Neuron (in vitro differentiated cells): Measurements from ENCODE around the gene PLCB4.

Experiments
- H2AFZ ChIP-seq: one replicate; pipeline ENCODE4 v1.6.1; 2013; ENCODE audit warnings: low read depth, mild to moderate bottlenecking, inconsistent platforms, low read length, moderate library complexity
- H3K27me3 ChIP-seq: one replicate; pipeline ENCODE4 v1.6.1; 2013; ENCODE audit warnings: low read length; ENCODE audit not compliant: insufficient read depth
- H3K36me3 ChIP-seq: one replicate; pipeline ENCODE4 v1.6.1; 2013; ENCODE audit warnings: low read length; ENCODE audit not compliant: insufficient read depth
- H3K4me1 ChIP-seq: one replicate; pipeline ENCODE4 v1.6.1; 2013; ENCODE audit warnings: low read length; ENCODE audit not compliant: insufficient read depth
- H3K4me3 ChIP-seq: 2 replicates; pipeline ENCODE4 v1.5.1; 2013; ENCODE audit warnings: mild to moderate bottlenecking, low read length, moderate library complexity
- H3K9me3 ChIP-seq: one replicate; pipeline ENCODE4 v1.6.1; 2013; ENCODE audit warnings: low read length

The PLCB4 gene

DNA sequence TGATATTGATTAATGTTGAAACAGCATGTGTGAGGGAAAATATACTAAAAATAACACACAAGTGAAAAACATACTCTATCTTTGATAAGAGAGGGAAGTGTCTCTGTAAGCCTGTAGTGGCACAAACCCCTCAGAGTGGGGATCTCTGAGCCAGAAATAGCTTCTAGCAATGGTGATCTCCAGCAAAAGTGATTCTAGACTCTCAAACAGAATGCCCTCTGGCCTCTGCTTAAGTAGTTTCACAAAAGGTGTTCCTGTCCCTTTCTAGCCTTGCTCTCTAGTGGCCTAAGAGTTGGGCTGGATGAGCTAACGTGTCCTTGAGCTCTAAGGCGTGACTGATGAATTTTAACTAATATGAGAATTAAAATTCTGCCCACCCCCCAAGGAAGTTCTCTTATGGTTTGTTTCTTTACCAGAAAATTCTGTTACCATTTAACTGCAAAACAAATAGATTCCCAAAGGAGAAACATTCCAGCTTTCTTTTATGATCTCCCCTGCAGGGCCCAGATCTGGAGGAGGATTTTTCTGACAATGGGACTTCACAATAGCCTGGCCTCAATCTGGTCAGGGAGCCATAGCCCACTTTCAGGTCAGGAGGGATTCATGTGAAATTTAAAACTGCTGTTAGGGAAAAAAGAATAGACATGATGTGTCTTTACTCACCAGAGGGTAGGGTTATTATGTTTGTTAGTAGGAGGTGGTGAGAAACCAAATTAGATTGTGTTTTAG lies 263.0 kb downstream of the PLCB4 start:
- H3K36me3 ChIP-seq: no peaks in the 10 kb centered on the region

GRCh38 chr20:9332791-9333479 lies 264.0 kb downstream of the PLCB4 start:
- no peaks in the 10 kb centered on the region for H3K36me3 ChIP-seq
- H3K27me3 ChIP-seq: no peaks in the 10 kb centered on the region
- H2AFZ ChIP-seq: no peak overlapping the region
- H3K4me1 ChIP-seq: peaks cover 37% of the 10 kb centered on the region
- H3K9me3 ChIP-seq: no peaks in the 10 kb centered on the region
- no peak overlapping the region for H3K4me3 ChIP-seq

More for the DNA sequence above, 263.0 kb downstream of the PLCB4 start:
- no peaks in the 10 kb centered on the region for H3K9me3 ChIP-seq
- H2AFZ ChIP-seq: no peak overlapping the region
- peaks cover 37% of the 10 kb centered on the region for H3K4me1 ChIP-seq
- H3K27me3 ChIP-seq: no peaks in the 10 kb centered on the region
- no peak overlapping the region for H3K4me3 ChIP-seq

DNA sequence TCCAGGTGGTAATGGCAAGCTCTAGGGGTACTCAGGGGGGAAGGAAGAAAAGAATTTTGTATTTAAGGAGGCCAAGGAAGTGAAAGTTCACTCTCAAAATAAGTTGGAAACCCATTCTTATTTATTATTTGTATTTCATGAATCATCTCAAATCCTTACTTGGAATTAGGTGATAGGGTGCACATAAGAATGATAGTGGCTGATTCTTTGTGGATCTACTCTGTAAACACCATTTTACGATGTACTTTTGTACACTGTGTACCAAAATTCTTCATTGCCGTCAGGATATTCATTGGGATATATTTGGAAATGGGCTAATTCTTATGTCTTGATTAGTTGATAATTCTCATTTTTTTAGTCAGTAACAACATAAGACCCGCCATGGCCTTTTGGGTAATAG lies 266.0 kb downstream of the PLCB4 start:
- Histone ChIP-seq H2AFZ (no peak overlapping the region), H3K27me3 (no peaks in the 10 kb centered on the region), H3K9me3 (no peaks in the 10 kb centered on the region), H3K4me3 (no peak overlapping the region), H3K4me1 (peaks cover 27% of the 10 kb centered on the region), H3K36me3 (no peaks in the 10 kb centered on the region)

DNA sequence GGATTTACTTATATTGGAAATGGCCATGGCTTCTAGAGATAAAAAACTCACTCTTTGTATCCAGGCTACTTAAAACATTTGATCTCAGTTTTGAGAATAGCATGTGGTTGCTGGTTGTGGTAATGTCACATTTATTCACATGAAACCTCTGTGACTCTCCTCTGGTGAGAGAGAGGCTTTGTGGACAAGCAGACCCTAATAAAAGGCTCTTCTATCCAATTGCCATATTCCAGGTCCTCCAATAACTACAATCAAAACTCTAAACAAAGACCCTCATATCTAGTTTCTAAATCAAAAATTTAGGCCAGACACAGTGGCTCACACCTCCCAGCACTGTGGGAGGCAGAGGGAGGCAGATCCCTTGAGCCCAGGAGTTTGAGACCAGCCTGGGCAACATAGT lies 269.2 kb downstream of the PLCB4 start:
- H3K9me3 ChIP-seq: no peaks in the 10 kb centered on the region
- no peak overlapping the region for H2AFZ ChIP-seq
- no peaks in the 10 kb centered on the region for H3K27me3 ChIP-seq
- no peaks in the 10 kb centered on the region for H3K36me3 ChIP-seq
- no peaks in the 10 kb centered on the region for H3K4me1 ChIP-seq
- no peak overlapping the region for H3K4me3 ChIP-seq

DNA sequence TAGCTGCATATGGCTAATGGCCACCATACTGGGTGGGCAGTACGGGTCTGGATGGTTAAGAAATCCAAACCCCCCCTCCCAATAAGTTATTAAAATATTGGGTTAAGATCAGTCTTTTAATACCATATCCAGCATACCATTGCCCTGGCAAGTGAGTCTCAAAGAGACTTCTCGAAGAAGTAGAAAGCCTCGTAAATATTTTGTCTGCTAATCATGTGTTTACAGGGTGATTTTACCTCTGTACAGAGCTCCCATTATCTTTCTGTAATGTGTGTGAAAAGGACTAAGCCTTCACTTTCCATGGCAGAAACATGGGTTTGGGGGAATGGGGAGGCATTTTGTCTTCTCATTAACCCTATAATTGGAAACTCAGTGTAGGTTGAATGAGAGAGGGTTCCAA lies 270.8 kb downstream of the PLCB4 start:
- H3K36me3 ChIP-seq: no peaks in the 10 kb centered on the region
- H3K4me3 ChIP-seq: no peak overlapping the region
- no peaks in the 10 kb centered on the region for H3K9me3 ChIP-seq
- H2AFZ ChIP-seq: no peak overlapping the region
- no peaks in the 10 kb centered on the region for H3K27me3 ChIP-seq
- H3K4me1 ChIP-seq: no peaks in the 10 kb centered on the region

- Histone ChIP-seq H3K4me3 (no peak overlapping the region), H3K4me1 (no peaks in the 10 kb centered on the region), H3K27me3 (no peaks in the 10 kb centered on the region), H3K9me3 (no peaks in the 10 kb centered on the region), H3K36me3 (no peaks in the 10 kb centered on the region), H2AFZ (no peak overlapping the region)
Measured at GRCh38 chr20:9342651-9343050, 273.8 kb downstream of the PLCB4 start.

DNA sequence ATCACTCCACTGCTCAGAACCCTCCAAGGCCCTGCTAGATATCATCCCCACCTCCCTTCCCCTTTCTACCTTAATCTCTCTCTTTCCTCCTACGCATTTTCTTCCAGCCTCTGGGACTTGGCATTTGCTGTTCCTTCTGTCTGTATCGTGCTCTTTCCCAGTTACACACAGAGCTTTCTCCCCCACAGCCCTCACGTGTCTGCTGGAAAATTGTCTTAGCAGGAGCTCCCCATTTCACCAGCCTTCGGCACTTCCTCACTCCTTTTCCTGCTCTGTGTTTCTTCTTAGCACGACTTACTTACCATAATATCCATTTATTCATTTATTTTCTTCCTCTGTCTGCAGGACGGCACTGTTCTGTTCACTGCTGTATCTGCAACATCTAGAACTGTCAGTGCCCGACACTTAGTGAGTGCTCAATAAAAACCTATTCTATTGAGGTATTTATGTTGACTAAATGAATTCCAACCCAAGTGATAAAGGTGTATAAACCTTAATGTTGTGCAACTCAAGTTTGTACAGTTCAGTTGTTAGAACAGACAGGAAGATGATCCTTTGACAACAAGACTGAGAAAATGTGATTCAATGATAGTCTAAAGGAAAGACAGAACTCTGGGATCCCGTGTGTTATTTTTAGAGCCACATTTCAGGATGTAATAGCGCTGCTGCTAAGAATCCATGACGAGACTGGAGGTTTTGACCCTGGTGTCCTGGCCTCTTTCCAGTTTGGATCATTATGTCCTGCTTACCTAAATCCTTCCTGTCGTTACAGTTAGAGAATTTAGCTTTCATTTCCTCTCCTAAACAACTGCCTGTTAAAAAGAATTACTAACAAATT lies 275.4 kb downstream of the PLCB4 start:
- Histone ChIP-seq H3K36me3 (no peaks in the 10 kb centered on the region), H3K4me3 (no peak overlapping the region), H2AFZ (no peak overlapping the region), H3K4me1 (no peaks in the 10 kb centered on the region), H3K9me3 (no peaks in the 10 kb centered on the region), H3K27me3 (no peaks in the 10 kb centered on the region)

DNA sequence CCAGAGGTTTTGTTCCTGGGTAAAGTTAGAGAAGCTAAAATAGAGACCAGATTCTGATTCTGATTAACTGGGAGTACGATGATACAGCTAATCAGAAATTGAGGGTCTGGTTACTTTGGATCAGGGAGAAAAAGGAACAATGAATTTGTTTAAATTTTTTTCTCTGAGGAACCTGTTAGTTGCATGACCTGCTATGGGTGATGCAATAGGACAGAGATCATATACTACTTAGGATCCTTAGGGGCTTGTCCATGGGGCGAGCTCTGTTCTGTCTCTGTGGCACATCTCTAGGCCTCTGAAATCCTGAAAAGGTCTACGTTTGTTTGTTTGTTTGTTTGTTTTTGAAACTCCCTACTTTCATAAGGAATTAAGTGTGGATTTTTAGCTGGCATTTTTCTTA lies 279.4 kb downstream of the PLCB4 start:
- Histone ChIP-seq H2AFZ (no peak overlapping the region), H3K36me3 (no peaks in the 10 kb centered on the region), H3K4me1 (no peaks in the 10 kb centered on the region), H3K27me3 (no peaks in the 10 kb centered on the region), H3K4me3 (no peak overlapping the region), H3K9me3 (no peaks in the 10 kb centered on the region)

DNA sequence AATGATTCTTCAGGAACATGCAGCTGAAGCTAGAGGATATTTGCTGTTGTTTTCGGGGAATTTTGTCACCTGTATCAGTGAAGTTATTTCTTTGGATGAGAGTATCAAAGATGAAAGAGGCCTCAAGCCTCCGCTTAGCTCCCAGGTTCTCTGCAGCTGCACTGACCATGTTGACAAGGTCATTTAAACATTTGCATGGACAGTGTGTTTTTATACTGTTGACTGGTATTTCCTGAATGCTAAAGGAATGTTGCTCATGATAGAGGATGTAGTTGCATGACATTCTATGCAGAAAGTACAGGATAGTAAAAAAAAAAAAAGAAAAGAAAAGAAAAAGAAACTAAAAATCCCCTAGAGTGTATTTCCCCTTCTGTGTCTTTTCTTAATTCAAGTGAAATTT lies 279.9 kb downstream of the PLCB4 start:
- no peak overlapping the region for H2AFZ ChIP-seq

DNA sequence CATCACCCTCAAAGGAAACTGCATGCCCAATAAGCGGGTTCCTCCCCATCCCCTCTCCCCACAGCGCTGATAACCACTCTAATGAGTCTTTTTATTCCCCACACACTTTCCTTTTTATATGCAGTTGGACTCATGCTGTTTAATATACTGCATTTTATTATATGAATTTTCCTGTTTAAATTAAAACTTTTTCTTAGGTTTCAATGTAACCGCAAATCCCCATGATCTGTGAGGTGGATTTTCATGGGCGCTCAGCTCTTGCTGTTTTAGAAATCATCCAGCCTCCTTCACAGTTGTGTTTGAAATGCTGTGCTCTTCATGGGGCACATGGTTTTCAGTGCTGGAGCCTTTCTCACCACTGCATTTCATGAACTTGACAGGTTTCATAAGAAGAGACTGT lies 280.4 kb downstream of the PLCB4 start:
- H3K4me1 ChIP-seq: no peaks in the 10 kb centered on the region
- H3K27me3 ChIP-seq: no peaks in the 10 kb centered on the region

More for the DNA sequence above, 279.9 kb downstream of the PLCB4 start:
- H3K27me3 ChIP-seq: no peaks in the 10 kb centered on the region
- H3K9me3 ChIP-seq: no peaks in the 10 kb centered on the region
- H3K4me1 ChIP-seq: no peaks in the 10 kb centered on the region
- H3K36me3 ChIP-seq: no peaks in the 10 kb centered on the region
- no peak overlapping the region for H3K4me3 ChIP-seq

DNA sequence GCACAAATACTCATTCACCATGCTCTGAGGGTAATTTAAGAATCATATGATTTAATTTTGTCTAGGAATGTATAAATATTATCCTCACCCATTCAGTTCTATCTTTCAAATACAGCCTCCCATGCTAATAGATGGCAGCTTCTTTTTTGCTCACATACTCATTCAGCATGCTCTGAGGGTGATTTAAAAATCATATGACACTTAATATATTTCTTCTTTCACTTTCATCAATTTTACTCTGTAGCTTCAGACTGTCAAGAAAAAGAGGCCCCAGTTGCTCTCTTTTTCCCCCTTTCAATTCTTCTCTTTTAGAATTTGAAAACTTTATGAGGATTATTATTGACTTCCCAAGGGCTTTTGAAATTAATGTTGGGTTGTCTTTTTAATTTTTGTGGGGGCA lies 283.9 kb downstream of the PLCB4 start:
- Histone ChIP-seq H3K9me3 (peaks cover 4% of the 10 kb centered on the region), H2AFZ (no peak overlapping the region), H3K4me1 (no peaks in the 10 kb centered on the region), H3K27me3 (no peaks in the 10 kb centered on the region), H3K36me3 (no peaks in the 10 kb centered on the region), H3K4me3 (no peak overlapping the region)

More for the DNA sequence above, 280.4 kb downstream of the PLCB4 start:
- Histone ChIP-seq H2AFZ (no peak overlapping the region), H3K36me3 (no peaks in the 10 kb centered on the region), H3K4me3 (no peak overlapping the region), H3K9me3 (no peaks in the 10 kb centered on the region)

DNA sequence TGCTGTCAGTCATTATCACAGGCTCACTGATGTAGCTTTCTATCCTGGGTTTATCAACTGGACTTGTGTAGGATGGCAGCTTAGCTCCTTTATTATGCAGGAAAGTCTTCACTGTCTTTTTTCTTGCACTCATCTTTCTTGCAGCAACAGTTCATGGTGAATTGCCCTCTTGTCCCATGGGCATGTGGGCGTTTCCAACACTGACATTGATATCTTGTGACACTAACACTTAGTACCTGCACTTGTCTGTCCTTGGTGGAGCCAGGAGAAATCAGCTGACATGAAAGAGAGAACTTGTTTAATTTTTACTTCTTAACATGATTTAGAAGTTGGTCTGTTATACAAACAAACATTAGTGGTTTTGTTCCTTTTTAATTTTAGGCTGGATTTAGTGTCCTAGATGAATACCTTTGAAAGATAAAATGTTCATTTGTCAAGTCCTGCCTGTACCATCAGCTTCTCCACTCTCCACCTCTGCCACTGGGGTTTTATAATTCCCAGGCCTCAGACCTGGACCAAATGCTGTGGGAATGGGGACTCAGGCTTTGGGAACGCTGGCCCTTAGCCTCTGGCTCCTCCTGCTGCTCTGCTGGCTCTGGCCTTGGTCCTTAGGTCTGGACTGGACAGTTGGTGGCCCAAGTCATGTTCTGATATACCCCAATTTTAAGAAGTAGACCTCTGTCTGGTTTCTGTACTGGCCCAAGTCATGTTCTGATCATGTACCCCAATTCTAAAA lies 284.5 kb downstream of the PLCB4 start:
- Histone ChIP-seq H3K27me3 (no peaks in the 10 kb centered on the region), H2AFZ (no peak overlapping the region), H3K4me3 (no peak overlapping the region), H3K4me1 (no peaks in the 10 kb centered on the region), H3K9me3 (peaks cover 4% of the 10 kb centered on the region), H3K36me3 (no peaks in the 10 kb centered on the region)

GRCh38 chr20:9353916-9354276 lies 285.0 kb downstream of the PLCB4 start:
- Histone ChIP-seq H2AFZ (no peak overlapping the region), H3K27me3 (no peaks in the 10 kb centered on the region), H3K4me3 (no peak overlapping the region), H3K36me3 (no peaks in the 10 kb centered on the region), H3K4me1 (no peaks in the 10 kb centered on the region), H3K9me3 (peaks cover 4% of the 10 kb centered on the region)
